Heart left ventricle (tissue), 16 donors: ENCODE data around the gene MARS1. TPM values are rescaled to one million over a fixed set of nuclear protein-coding genes. Genes with fewer than 3 reads are reported as not detected.

ENCODE experiments used
- ATAC-seq, 4 donors: fragments of 200-7000 bp; cut with Tn5 transposase; one replicate each; pipeline ENCODE4 v1.9.1; 2020 to 2022; ENCODE audit warnings: moderate library complexity in 4 of 4, mild to moderate bottlenecking in 3 of 4, moderate number of reproducible peaks in 1 of 4
- DNase-seq, 5 donors: peaks; one replicate each; pipeline ENCODE4 v3.0.0-alpha.2; 2020
- H3K27ac ChIP-seq, 12 donors: fragments of 200-600 bp; sonication (generic) in 4 of 12; one replicate each; pipeline versions ENCODE4 v1.5.0 to v1.8.0; 2016 to 2022; ENCODE audit warnings: mild to moderate bottlenecking in 2 of 12
- H3K27me3 ChIP-seq, 9 donors: fragments of 200-600 bp; sonication (generic) in 2 of 9; one replicate each; pipeline versions ENCODE4 v1.5.1 to v1.8.0; 2016 to 2022; ENCODE audit warnings: mild to moderate bottlenecking in 3 of 9
- H3K36me3 ChIP-seq, 9 donors: fragments of 200-600 bp; sonication (generic) in 2 of 9; one replicate each; pipeline versions ENCODE4 v1.5.0 to v1.8.0; 2018 to 2022; ENCODE audit warnings: mild to moderate bottlenecking in 2 of 9
- H3K4me1 ChIP-seq, 12 donors: fragments of 200-600 bp; sonication (generic) in 4 of 12; one replicate each; pipeline versions ENCODE4 v1.5.0 to v1.8.0; 2016 to 2022; ENCODE audit warnings: mild to moderate bottlenecking in 3 of 12
- H3K4me3 ChIP-seq, 12 donors: fragments of 200-600 bp; sonication (generic) in 4 of 12; one replicate each; pipeline versions ENCODE4 v1.5.0 to v1.8.0; 2017 to 2022; ENCODE audit warnings: mild to moderate bottlenecking in 9 of 12, moderate library complexity in 4 of 12
- H3K9me3 ChIP-seq, 12 donors: fragments of 200-600 bp; sonication (generic) in 4 of 12; one replicate each; pipeline versions ENCODE4 v1.5.0 to v1.8.0; 2016 to 2022; ENCODE audit warnings: mild to moderate bottlenecking in 1 of 12
- CTCF ChIP-seq, 12 donors: fragments of 200-600 bp; sonication (generic) in 4 of 12; IDR thresholded peaks; one replicate each; pipeline versions ENCODE4 v1.5.0 to v1.8.0; 2018 to 2022; ENCODE audit warnings: antibody characterized with exemption in 12 of 12, mild to moderate bottlenecking in 5 of 12
- POLR2A ChIP-seq, 2 donors: fragments of 450-650 bp; IDR thresholded peaks; one replicate each; pipeline ENCODE4 v1.6.1; 2017; ENCODE audit warnings: antibody characterized with exemption in 2 of 2, mild to moderate bottlenecking in 2 of 2, moderate library complexity in 2 of 2
- WGBS, 4 donors: extraction: QIAGEN DNeasy Blood & Tissue Kit in 2 of 4; methylation state at CpG; one replicate each; pipeline versions ENCODE4 v1.1.5 to v1.1.7; 2013 to 2018; 5-methylcytosine and 5-hydroxymethylcytosine counted together
- intact Hi-C, 10 donors: fragments of 100-400 bp; cut with DNase I; formaldehyde crosslinking; loops; one replicate each; pipeline versions ENCODE4 v1.11.1 to v1.14.2; 2022
- polyA plus RNA-seq, 2 donors: library from polyadenylated mRNA; stranded (reverse); fragments of 200-250 nt; gene quantifications; one replicate each; pipeline ENCODE4 v1.2.3, GENCODE V29; 2013
- total RNA-seq, 9 donors: library from RNA; depleted of rRNA in 2 of 9; stranded (reverse); fragments of >200 nt in 2 of 9; fragmentation: NEBNext Ultra II Directional in 3 of 9; extraction: Animal tissue kit (Norgen Biotek cat#: 25700) in 3 of 9; gene quantifications; one replicate each; pipeline versions ENCODE4 v1.1.0 to v1.2.4, GENCODE V29; 2016 to 2023
- donor health status: ischemic (EF 13 %, LVEDD 7.1; RV severe dilation, severe dysfunction).
- donor health status: healthy with polysubstance abuse.
- donor health status: DM: no; HTN: yes; CAD: no.
- donor health status: DM: no; HTN: no; CAD: no.
- donor health status: ischemic (EF 25% LVEDD 6.9; RV normal size, moderate dysfunction).
- donor health status: ischemic (EF 25% LVEDD 5.7; RV mildly dilated, moderate dysfunction).
- donor health status: healthy.
- donor health status: DM: yes; HTN: yes; CAD: no.
- donor health status: ischemic (EF 35%, LVEDD 5.7; RV mildly dilated, moderate dysfunction).
- donor health status: nonischemic (EF 11% LVEDD 7.7; RV severe dilation, severe dysfunction).
- donor health status: DM: yes; HTN: yes; CAD: no.
- donor health status: PGD.
- donor health status: ischemic (EF 29% LVEDD 5.4; RV normal size, mild dysfunction).
- donor health status: nonischemic (EF 23%, LVEDD 6.1; RV moderate dilation, normal function).

MARS1 gene
- total and polyA plus RNA-seq, 11 donors: 36.8 to 109 (median 74.9) TPM

GRCh38 chr12:57481671-57482070, 6.2 kb upstream of the MARS1 start:
- DNase-seq (no peak), ATAC-seq (no peak)
- 68 to 89% (median 80%) methylated on average over 1 of the region's 1 CpG for WGBS, 4 donors
- intact Hi-C loops: no loop called here
- Histone ChIP-seq H3K27ac (no peak overlapping the region), H3K36me3 (no peaks in the 10 kb centered on the region), H3K9me3 (no peaks in the 10 kb centered on the region), H3K4me3 (no peak overlapping the region), H3K4me1 (peaks cover 0 to 32% (median 0%) of the 10 kb centered on the region in 12 donors), H3K27me3 (peaks cover 0 to 20% (median under 1%) of the 10 kb centered on the region in 9 donors)
- no peak for TF ChIP-seq CTCF (IDR thresholded peaks at IDR 0.05)

- no peak overlapping the region for H3K27ac ChIP-seq
- no peaks in the 10 kb centered on the region for H3K36me3 ChIP-seq
- TF ChIP-seq POLR2A (IDR thresholded peaks at IDR 0.05) (no peak), CTCF (IDR thresholded peaks at IDR 0.05) (no peak)
- 50 to 57% (median 52%) methylated on average over 5 of the region's 5 CpGs for WGBS, 4 donors
- intact Hi-C loops: no loop called here
- peaks cover 0 to 34% (median 4%) of the 10 kb centered on the region in 12 donors for H3K4me1 ChIP-seq
- no peak for DNase-seq
- H3K27me3 ChIP-seq: peaks cover 0 to 11% (median 0%) of the 10 kb centered on the region in 9 donors
- no peak overlapping the region for H3K4me3 ChIP-seq
- no peak for ATAC-seq
- no peaks in the 10 kb centered on the region for H3K9me3 ChIP-seq
Measured at GRCh38 chr12:57483466-57483865, 4.4 kb upstream of the MARS1 start.

- H3K27me3 ChIP-seq: peaks cover 0 to 6% (median 0%) of the 10 kb centered on the region in 9 donors
- H3K9me3 ChIP-seq: no peaks in the 10 kb centered on the region
- ATAC-seq (no peak), DNase-seq (no peak)
- H3K4me3 ChIP-seq: no peak overlapping the region
- no peak overlapping the region for H3K27ac ChIP-seq
- H3K36me3 ChIP-seq: peaks cover 0 to 18% (median 13%) of the 10 kb centered on the region in 9 donors
- intact Hi-C loops: loop anchor here in 1 of 10 donors (5.0 kb wide), 1 partner anchor 62 kb away; the partner anchor contains the start of gene DCTN2
- TF ChIP-seq CTCF (IDR thresholded peaks at IDR 0.05): no peak
- no peak for TF ChIP-seq POLR2A (IDR thresholded peaks at IDR 0.05)
- peaks cover 6 to 21% (median 10%) of the 10 kb centered on the region in 12 donors for H3K4me1 ChIP-seq
Measured at GRCh38 chr12:57485695-57486094, 2.2 kb upstream of the MARS1 start.

- H3K36me3 ChIP-seq: peaks cover 0 to 33% (median 28%) of the 10 kb centered on the region in 9 donors
- peak overlapping the region; percentile 66 to 97 (median 82) for H3K4me3 ChIP-seq
- DNase-seq (no peak), ATAC-seq (no peak)
- TF ChIP-seq CTCF (IDR thresholded peaks at IDR 0.05) (no peak), POLR2A (IDR thresholded peaks at IDR 0.05) (no peak)
- 92 to 94% (median 93%) methylated on average over 27 of the region's 27 CpGs for WGBS, 4 donors
- H3K27me3 ChIP-seq: no peaks in the 10 kb centered on the region
- H3K27ac ChIP-seq: peak overlapping the region in 8 of 12 donors; percentile 53 to 84 (median 72)
- H3K4me1 ChIP-seq: peaks cover 6 to 20% (median 10%) of the 10 kb centered on the region in 12 donors
- intact Hi-C loops: loop anchor here in 1 of 10 donors (5.0 kb wide), 1 partner anchor 60 kb away; the partner anchor contains the start of gene DCTN2
- no peaks in the 10 kb centered on the region for H3K9me3 ChIP-seq
Measured at GRCh38 chr12:57487055-57487596, 742 bp upstream of the MARS1 start.
